ENCODE results near the gene EIF4G1. TPM values are rescaled to one million over a fixed set of nuclear protein-coding genes. Genes with fewer than 3 reads are reported as not detected.
"Not testable (repeated sequence)": the region's sequence is repeated elsewhere in the genome, so short reads cannot be mapped to it uniquely, and the experiment has no call there.

The EIF4G1 gene
- total and polyA plus RNA-seq, 10 of the 15 experiments (the other 5 are each of a cell fraction or from before 2014, with no cell fraction given) = 5.7 to 462 (median 237) TPM

DNA sequence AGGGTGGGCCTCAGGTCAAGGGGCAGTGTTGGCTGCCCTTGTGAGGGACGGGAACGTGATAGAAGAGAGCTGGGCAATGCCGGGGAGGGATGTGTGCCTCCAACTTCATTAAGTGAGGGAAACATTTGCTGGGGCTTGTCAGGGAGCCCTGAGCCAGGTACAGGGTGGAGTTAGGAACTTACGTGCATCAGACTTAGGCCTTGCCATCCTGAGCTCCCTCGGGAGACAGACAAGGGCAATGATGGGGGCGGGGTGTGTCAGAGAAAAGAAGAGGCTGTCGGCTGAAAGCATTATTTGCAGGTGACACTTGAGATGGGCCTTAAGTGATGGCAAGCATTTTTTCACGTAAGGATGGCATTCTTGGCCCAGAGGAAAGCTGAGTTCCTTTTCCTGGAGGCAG, 24.6 kb downstream of the EIF4G1 start:
- Histone ChIP-seq H3K79me2 (ENCODE audit: control insufficient read depth, insufficient read depth, low read length) (no peaks in the 10 kb centered on the region), H3K9ac (ENCODE audit: control insufficient read depth, insufficient read depth, low read length) (no peak overlapping the region), H4K20me1 (ENCODE audit: control insufficient read depth, insufficient read depth) (peaks cover 2% of the 10 kb centered on the region), H3K27me3 (replicated peaks in 1 of 2; ENCODE audit: control insufficient read depth in 2 of 2, insufficient read depth in 2 of 2, low read length in 1 of 2) (no peaks in the 10 kb centered on the region), H2AFZ (ENCODE audit: control insufficient read depth, low read depth, low read length) (no peak overlapping the region), H3K4me3 (no peak overlapping the region), H3K36me3 (ENCODE audit: control insufficient read depth in 2 of 2, insufficient read depth in 2 of 2, low read length in 1 of 2) (peaks cover 0 to 6% of the 10 kb centered on the region in 2 experiments; a peak in 2 of 4 replicates), H3K4me2 (ENCODE audit: control insufficient read depth, insufficient read depth) (no peak overlapping the region), H3K27ac (ENCODE audit: control insufficient read depth, insufficient read depth) (no peak overlapping the region), H3K4me1 (ENCODE audit: control insufficient read depth, insufficient read depth, low read length) (peaks cover 11% of the 10 kb centered on the region), H3K9me3 (replicated peaks; ENCODE audit: control insufficient read depth, insufficient read depth, low read length) (no peaks in the 10 kb centered on the region)
- no TSS peak for BruUV-seq (replicated peaks)
- no peak for FAIRE-seq
- in situ Hi-C loops (cut with MboI) (no loop called here), intact Hi-C loops (cut with micrococcal nuclease; ENCODE audit: unreplicated experiment) (no loop called here)
- no peak for ATAC-seq
- no peak for TF ChIP-seq SMARCA5 (IDR thresholded peaks at IDR 0.05)
- TF ChIP-seq KDM1A (IDR thresholded peaks at IDR 0.05; ENCODE audit: borderline replicate concordance) = no peak
- TF ChIP-seq GABPA (IDR thresholded peaks at IDR 0.05; ENCODE audit: low read depth) = no peak
- RAD21 ChIA-PET (ENCODE audit: unreplicated experiment) = no interaction called here
- SMC1A ChIA-PET (ENCODE audit: uncharacterized antibody, unreplicated experiment) = no interaction called here
- CTCF ChIA-PET = interaction anchor here (1.7 kb wide), 1 partner anchor 15 kb away, joined by 4 read pairs; no protein-coding TSS in a partner anchor
- no peak for DNase-seq (ENCODE audit: low read depth, low spot score)
- POLR2A ChIA-PET = no interaction called here
- 72% methylated on average over 8 of the region's 8 CpGs for WGBS (ENCODE audit: insufficient coverage, insufficient replicate concordance, low lambda C conversion rate, missing lambda C conversion rate)

GRCh38 chr3:184339451-184340135, 25.2 kb downstream of the EIF4G1 start:
- in situ Hi-C loops (cut with MboI); BruUV-seq (replicated peaks); H3K9ac ChIP-seq (ENCODE audit: control insufficient read depth, insufficient read depth, low read length); H3K27ac ChIP-seq (ENCODE audit: control insufficient read depth, insufficient read depth); SMC1A ChIA-PET (ENCODE audit: uncharacterized antibody, unreplicated experiment); H3K4me3 ChIP-seq; H3K9me3 ChIP-seq (replicated peaks; ENCODE audit: control insufficient read depth, insufficient read depth, low read length); H3K27me3 ChIP-seq (replicated peaks in 1 of 2; ENCODE audit: control insufficient read depth in 2 of 2, insufficient read depth in 2 of 2, low read length in 1 of 2); H2AFZ ChIP-seq (ENCODE audit: control insufficient read depth, low read depth, low read length); RAD21 ChIA-PET (ENCODE audit: unreplicated experiment); POLR2A ChIA-PET; DNase-seq (ENCODE audit: low read depth, low spot score); intact Hi-C loops (cut with micrococcal nuclease; ENCODE audit: unreplicated experiment); ATAC-seq; H4K20me1 ChIP-seq (ENCODE audit: control insufficient read depth, insufficient read depth); FAIRE-seq; H3K79me2 ChIP-seq (ENCODE audit: control insufficient read depth, insufficient read depth, low read length); H3K36me3 ChIP-seq (ENCODE audit: control insufficient read depth in 2 of 2, insufficient read depth in 2 of 2, low read length in 1 of 2); H3K4me2 ChIP-seq (ENCODE audit: control insufficient read depth, insufficient read depth): not testable (repeated sequence)
- 91% methylated on average over 19 of the region's 19 CpGs for WGBS (ENCODE audit: insufficient coverage, insufficient replicate concordance, low lambda C conversion rate, missing lambda C conversion rate)
- CTCF ChIA-PET = interaction anchor here (1.7 kb wide), 1 partner anchor 14 kb away, joined by 4 read pairs; no protein-coding TSS in a partner anchor
- H3K4me1 ChIP-seq (ENCODE audit: control insufficient read depth, insufficient read depth, low read length) = peaks cover 11% of the 10 kb centered on the region
